HG02938 (cell line): Measurements from ENCODE around the gene BTN2A1.

Experiments used
- ATAC-seq: cut with Tn5 transposase; IDR thresholded peaks from one replicate; pipeline ENCODE4 v1.9.1; 2021; ENCODE audit warnings: mild to moderate bottlenecking, moderate library complexity; ENCODE audit not compliant: unreplicated experiment

BTN2A1 gene

GRCh38 chr6:26464416-26465131 is 6.8 kb downstream of the BTN2A1 start:
- ATAC-seq = no peak

GRCh38 chr6:26465776-26466175 is 8.0 kb downstream of the BTN2A1 start:
- ATAC-seq = no peak

GRCh38 chr6:26468829-26469228 is 11.1 kb downstream of the BTN2A1 start:
- no peak for ATAC-seq

GRCh38 chr6:26470643-26471042 is 12.9 kb downstream of the BTN2A1 start:
- no peak for ATAC-seq

- ATAC-seq = no peak
Observed at GRCh38 chr6:26471970-26472369, 14.2 kb downstream of the BTN2A1 start.

GRCh38 chr6:26472549-26473290 is 15.0 kb downstream of the BTN2A1 start:
- ATAC-seq = no peak

GRCh38 chr6:26473429-26473757 is 15.6 kb downstream of the BTN2A1 start:
- no peak for ATAC-seq

- peak; percentile 89 for ATAC-seq
Observed at GRCh38 chr6:26473758-26474438, 16.1 kb downstream of the BTN2A1 start.

- ATAC-seq = no peak
Observed at GRCh38 chr6:26474439-26474881, 16.7 kb downstream of the BTN2A1 start.

GRCh38 chr6:26475823-26476729 is 18.3 kb downstream of the BTN2A1 start:
- ATAC-seq = no peak

- no peak for ATAC-seq
Observed at GRCh38 chr6:26476896-26477295, 19.1 kb downstream of the BTN2A1 start.

GRCh38 chr6:26477426-26477825 is 19.7 kb downstream of the BTN2A1 start:
- no peak for ATAC-seq

GRCh38 chr6:26478100-26478984 is 20.6 kb downstream of the BTN2A1 start:
- ATAC-seq = no peak

- no peak for ATAC-seq
Observed at GRCh38 chr6:26478985-26479278, 21.2 kb downstream of the BTN2A1 start.

GRCh38 chr6:26482338-26482737 is 24.6 kb downstream of the BTN2A1 start:
- no peak for ATAC-seq

GRCh38 chr6:26483727-26484126 is 26.0 kb downstream of the BTN2A1 start:
- ATAC-seq = no peak

GRCh38 chr6:26484161-26484560 is 26.4 kb downstream of the BTN2A1 start:
- ATAC-seq = no peak

GRCh38 chr6:26485112-26485780 is 27.5 kb downstream of the BTN2A1 start:
- ATAC-seq = no peak

- ATAC-seq = no peak
Observed at GRCh38 chr6:26486358-26486757, 28.6 kb downstream of the BTN2A1 start.

- no peak for ATAC-seq
Observed at GRCh38 chr6:26487466-26487865, 29.7 kb downstream of the BTN2A1 start.
